CD4-positive, alpha-beta T cell treated with Interleukin-12 subunit alpha and Interleukin-12 subunit beta, for 1 hour (primary cell): Measurements from ENCODE around the gene DPP10.

ENCODE experiments used
- DNase-seq: peaks from one replicate; pipeline ENCODE4 v3.0.0-alpha.2; 2020

DPP10 gene

DNA sequence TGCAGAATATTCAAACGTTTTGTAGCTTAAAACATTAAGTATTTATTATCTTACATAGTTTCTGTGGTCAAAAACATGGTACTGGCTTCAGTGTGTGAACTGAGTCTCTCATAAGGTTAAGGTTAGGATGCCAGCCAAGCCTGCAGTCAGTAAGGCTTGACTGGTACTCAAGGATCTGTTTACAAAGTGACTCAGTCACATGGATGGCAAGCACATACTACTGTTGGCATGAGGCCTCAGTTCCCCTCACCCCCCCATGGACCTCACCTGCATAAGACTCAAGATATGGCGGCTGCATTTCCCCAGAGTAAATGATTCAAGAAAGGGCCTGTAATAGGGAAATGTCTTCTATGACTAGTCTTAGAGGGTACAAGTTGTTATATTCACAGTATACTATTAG, 1167.5 kb downstream of the DPP10 start:
- no peak for DNase-seq

DNA sequence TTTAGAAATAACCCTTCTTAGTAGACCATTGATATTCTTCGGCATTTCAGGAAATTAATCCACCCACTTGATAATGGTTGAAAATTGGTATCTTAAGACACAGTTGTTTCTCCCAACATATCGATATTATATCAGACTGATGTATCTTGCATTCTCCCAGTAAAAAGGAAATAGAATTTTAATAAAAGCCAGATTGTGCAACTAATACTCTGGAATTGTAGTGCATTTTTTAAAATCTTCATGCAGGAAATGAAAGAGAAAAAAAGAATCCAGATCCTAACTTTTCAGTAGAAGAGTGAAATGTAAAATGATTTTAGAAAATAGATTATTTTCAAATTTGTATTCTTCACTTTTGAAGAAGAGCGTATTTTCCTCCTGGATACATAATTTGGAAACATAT, 1168.4 kb downstream of the DPP10 start:
- DNase-seq = no peak

- DNase-seq = no peak
Measured at GRCh38 chr2:115624332-115624731, 1181.9 kb downstream of the DPP10 start.

DNA sequence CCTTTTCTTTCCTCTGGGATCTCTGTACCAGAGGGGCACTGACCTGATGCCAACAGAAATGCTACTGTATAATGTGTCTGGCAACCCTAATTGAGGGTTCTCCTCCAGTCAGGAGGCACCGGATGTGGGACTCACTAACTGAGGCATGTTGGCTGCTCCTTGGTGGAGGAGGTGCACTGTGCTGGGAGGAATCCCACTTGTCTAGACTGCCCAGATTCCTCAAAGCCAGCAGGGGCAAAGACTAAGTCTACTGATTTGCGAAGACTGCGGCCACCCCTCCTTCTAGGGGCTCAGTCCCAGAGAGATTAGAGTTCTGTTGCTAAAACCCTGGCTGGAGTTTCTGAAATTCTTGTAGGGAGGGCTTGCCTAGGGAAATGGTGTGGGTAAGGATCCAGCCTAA, 1192.1 kb downstream of the DPP10 start:
- no peak for DNase-seq

DNA sequence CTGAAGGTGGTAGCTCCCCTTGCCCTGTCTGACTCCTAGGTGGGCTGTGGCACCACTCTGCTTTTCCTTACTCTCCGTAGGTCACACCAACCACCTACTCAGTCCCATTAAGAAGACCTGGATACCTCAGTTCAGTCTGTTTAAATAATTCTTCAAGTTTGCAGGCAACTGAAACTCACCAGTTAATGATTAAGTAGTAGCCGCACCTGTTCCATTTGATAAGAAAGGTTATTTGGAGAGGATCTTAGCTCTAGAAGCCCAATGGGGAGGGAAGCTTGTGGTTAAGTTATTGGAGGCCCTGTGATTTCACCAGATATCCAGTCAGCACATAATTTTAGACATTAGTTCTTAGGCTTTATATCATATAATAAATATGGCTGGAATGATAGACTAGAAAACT, 1193.0 kb downstream of the DPP10 start:
- DNase-seq = no peak

- DNase-seq = no peak
Measured at GRCh38 chr2:115649731-115650130, 1207.3 kb downstream of the DPP10 start.

GRCh38 chr2:115650827-115651226, 1208.4 kb downstream of the DPP10 start:
- DNase-seq = no peak

DNA sequence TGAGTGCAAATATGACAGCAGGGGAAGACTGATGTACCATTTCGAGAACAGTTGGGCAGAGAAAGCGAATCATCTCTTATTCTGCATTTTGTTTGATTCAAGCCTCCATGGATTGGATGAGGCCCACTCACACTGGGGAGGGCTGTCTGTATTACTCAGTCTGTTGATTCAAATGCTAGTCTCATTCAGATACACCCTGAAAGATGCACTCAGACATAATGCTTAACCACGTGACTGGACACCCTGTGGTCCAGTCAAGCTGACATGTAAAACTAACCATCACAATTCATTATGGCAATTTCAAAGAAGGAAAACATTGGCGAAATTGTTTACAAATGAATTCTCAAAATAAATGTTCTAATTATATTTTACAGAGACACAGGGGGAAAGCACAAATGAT, 1210.2 kb downstream of the DPP10 start:
- no peak for DNase-seq

DNA sequence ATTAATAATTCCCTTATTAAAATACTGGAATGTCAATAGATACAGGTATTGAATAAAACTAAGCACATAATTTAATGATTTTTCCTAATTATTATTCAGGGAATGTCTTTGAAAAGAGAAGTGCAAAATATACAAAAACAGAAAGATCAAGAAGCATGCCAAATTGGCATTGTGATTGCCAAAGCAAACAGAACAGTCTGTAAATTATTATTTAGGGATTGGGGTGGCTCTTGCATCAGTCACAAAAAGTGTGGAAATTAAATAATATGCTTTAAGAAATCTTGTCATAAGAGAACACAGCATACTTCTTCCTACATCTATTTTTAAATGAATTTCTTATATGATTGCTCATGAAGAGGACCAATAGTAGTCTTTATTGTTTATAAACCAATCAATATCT, 1211.9 kb downstream of the DPP10 start:
- DNase-seq = no peak

DNA sequence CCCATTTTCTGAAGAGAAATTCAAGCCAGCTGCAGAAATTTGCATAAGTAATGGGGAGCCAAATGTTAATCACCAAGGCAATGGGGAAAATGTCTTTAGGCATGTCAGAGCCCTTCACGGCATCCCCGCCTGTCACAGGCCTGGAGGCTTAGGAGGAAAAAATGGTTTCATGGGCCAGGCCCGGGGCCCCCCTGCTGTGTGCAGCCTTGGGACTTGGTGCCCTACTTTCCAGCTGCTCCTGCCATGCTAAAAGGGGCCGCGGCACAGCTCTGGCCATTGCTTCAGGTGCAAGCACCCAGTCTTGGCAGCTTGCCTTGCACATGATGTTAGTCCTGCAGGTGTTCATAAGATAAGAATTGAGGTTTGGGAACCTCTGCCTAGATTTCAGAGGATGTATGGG, 1235.7 kb downstream of the DPP10 start:
- DNase-seq = no peak

DNA sequence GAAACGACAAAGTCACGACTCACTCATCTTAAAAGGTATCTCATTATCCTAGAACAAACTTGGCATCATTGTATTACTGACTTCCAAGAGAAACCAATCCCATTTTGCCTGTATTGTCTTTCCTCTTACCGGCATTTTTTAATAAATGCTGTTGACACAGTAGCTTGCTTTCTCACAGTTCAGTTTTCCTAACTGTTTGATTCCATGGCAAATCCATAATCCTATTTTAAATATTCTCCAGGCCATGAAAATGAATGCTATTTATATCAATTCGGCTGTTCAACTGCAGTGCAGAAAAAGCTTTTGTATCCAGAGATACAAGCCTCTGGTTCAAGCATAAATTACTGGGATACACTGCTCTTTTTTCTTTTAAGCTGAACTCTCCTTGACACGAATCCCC, 1241.9 kb downstream of the DPP10 start:
- DNase-seq = no peak

DNA sequence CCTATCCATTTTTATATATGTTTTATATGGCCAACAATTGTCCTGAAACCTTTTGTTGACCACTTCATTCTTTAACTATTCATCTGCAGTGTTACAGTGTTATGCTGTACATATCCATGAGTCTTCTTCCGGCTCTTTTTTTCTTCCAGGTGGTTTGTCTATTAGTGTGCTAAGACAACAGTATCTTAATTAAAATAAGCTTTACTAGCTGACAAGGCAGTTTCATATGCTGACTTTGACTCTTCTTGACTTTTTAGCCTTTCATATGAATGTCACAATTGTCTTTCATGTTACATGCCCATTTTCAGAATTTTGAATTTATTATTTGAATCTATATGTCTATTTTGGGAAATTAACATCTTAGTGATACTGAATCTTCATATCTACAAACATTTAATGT, 1249.0 kb downstream of the DPP10 start:
- no peak for DNase-seq

DNA sequence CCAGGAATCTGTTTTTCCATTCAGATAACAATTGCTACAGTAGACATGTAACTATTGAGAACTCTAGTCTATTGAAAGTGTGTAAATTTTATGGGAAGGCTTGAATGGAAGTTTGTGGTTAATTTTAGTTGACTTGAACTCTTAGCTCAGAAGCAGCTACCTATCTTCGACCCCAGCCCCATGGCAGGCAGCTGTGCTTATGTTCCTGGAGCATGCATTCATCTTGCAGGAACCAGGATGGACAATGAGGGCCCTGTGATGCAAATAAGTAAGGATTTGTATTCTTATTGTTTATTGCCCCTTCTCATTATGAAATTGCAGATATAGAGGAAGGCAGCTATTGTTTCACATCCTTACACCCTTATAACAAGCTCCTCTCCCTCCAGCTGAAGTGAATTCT, 1252.2 kb downstream of the DPP10 start:
- DNase-seq = no peak

DNA sequence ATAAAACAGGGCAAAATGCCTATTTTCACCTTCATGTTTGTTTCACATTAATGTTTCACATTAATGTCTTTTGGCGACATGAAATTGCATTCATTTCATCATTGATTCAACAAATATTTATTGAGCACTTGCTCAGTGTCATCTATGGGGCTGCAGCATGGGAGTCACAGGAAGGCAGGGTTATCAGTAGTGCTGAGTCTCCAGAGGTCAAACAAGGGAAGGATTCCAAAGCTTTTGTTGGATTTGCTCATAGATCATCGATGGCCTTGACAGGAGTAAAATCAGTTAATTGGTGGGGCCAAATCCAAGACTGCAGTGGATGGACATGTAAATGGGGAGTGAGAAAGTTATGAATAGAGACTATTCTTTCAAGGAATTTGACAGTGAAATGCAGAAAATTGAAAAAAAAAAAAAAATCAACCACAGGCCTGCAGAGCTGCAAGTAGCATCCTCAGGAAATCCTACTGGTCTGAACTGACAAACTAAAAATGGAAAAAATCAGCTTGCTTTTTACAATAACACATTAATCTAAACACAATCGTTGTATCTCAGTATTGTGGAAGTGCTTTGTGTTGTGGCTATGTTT, 1290.8 kb downstream of the DPP10 start:
- DNase-seq = no peak

GRCh38 chr2:115738111-115738510, 1295.7 kb downstream of the DPP10 start:
- DNase-seq = no peak

DNA sequence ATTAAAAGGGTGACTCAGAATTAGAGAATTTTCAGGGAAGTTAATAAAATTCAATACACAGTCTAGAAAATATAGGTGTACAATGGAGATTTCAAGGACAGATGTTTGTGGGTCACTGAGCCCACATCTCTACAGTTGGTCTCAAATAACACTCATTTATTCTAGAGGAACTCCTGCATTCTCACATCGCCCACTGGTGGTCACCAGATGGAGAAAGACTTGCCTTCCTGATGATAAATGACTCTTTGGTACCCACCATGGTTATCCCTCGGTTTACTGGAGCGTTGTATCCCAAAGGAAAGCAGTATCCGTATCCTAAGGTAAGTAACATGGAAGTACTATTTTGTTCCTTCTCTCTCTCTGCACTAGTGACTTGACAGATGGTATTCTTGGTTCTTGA, 1297.1 kb downstream of the DPP10 start:
- no peak for DNase-seq

DNA sequence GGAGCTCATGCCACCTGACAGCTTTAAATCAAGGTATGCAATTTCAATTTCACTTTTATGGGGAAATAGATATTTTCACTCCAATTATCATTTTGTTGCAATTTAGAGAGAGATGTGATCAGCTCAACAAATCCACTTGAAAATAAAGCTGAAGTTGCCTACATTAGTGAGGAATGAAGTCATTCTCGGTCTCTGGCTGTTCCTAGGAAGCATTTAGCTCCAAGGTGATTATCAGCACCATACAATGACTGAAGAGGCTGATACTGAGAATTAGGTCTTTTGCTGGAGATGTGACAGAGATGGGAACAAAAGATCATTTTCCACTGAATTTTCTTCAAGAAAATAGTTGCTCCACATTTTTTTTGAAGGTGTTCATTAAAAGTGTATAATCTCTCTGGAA, 1303.7 kb downstream of the DPP10 start:
- no peak for DNase-seq

- no peak for DNase-seq
Measured at GRCh38 chr2:115757286-115757685, 1314.8 kb downstream of the DPP10 start.

DNA sequence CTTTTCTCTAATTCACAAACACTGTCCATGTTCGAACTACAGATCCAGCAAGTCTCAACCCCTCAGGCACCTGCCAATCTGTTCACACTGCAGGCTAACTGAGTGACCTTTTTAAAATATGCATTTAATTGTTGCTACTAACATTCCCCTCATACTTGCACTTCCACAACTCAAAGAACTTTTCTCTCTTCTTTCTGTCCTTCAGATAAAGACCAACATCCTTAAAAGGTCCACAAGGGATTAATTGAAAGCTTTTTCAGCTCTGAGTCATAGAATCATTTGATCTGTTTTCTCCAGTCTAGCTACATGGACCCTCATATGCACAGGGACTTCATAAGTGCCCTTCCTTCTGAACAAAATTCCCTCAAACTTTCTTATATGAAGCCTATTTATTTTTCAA, 1321.2 kb downstream of the DPP10 start:
- DNase-seq = no peak

DNA sequence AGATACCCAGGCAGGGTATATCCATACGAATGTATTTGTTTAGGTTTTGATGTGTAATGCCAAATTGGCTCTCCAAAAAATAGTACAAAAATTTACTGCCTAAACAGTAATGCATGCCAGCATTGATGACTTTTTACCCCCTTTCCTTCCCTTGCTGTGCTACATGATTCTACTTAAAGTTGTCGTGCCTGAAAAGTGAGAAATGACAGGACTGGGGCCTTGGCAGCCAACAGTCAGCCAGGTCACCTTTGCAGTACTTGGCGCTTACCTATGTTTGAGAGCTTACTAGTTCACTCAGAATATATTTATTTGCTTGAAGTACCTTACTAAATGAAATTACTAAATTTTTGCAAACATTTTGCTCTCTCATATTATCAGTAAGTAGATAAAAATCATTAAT, 1329.1 kb downstream of the DPP10 start:
- no peak for DNase-seq

- no peak for DNase-seq
Measured at GRCh38 chr2:115774361-115774760, 1331.9 kb downstream of the DPP10 start.

- no peak for DNase-seq
Measured at GRCh38 chr2:115779085-115779632, 1336.7 kb downstream of the DPP10 start.

DNA sequence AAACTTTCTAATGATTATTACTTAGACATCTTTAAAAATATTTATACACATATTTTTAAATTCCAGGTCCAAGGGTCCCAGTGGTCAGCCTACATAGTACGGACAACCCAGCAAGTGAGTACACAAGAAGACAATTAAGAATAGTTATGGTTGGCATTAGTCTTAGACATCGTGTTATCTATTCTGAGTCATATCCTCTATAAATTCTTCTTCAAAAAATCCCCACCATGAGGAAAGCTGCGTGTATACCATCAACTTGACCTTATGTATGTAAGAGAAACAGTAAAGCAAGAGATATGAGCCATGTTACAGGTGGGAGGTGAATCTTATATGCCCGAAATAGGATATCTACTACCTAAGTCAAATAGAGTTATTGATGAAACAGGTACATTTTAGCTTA, 1339.8 kb downstream of the DPP10 start:
- DNase-seq = no peak

GRCh38 chr2:115796078-115796477, 1353.6 kb downstream of the DPP10 start:
- DNase-seq = no peak

- DNase-seq = no peak
Measured at GRCh38 chr2:115807276-115807675, 1364.8 kb downstream of the DPP10 start.

- DNase-seq = no peak
Measured at GRCh38 chr2:115825912-115826311, 1383.5 kb downstream of the DPP10 start.
